IMR-90 (cell line): ENCODE data around the gene TMEM235. TPM values are rescaled to one million over a fixed set of nuclear protein-coding genes. Genes with fewer than 3 reads are reported as not detected.

Experiments used
- ATAC-seq: fragments of 200-7000 bp; cut with Tn5 transposase; 2 replicates; pipeline ENCODE4 v1.9.1; 2020; ENCODE audit warnings: low read depth, mild to moderate bottlenecking, moderate library complexity
- BruUV-seq: library from RNA; stranded (reverse); fragments of 400-500 nt; replicated peaks from 2 replicates; lab custom pipeline; 2021; lab: Mats Ljungman, UMichigan
- CTCF ChIA-PET: fragments of 300-600 bp; formaldehyde crosslinking; extraction: SDS; loops from one replicate; lab custom pipeline; 2021; ENCODE audit warnings: antibody characterized with exemption; lab: Yijun Ruan, JAX
- POLR2A ChIA-PET: fragments of 300-600 bp; sonication (Branson Sonifier 250); formaldehyde crosslinking; loops from one replicate; lab custom pipeline; 2022; ENCODE audit warnings: antibody characterized with exemption; ENCODE audit not compliant: unreplicated experiment; lab: Charles Lee
- DNase-seq: peaks from one replicate; pipeline ENCODE4 v3.0.0; 2013
- H2AFZ ChIP-seq: replicated peaks from 2 replicates; pipeline ENCODE3; 2013; ENCODE audit warnings: low read length, mild to moderate bottlenecking; ENCODE audit not compliant: poor library complexity
- H2AK5ac ChIP-seq: 2 replicates; pipeline ENCODE4 v1.6.1; 2013; ENCODE audit warnings: low read depth, low read length, inconsistent platforms
- H2AK9ac ChIP-seq: replicated peaks from 2 replicates; pipeline ENCODE3; 2013; ENCODE audit warnings: mild to moderate bottlenecking, low read depth, low read length, moderate library complexity; ENCODE audit not compliant: poor library complexity
- H2BK120ac ChIP-seq: 2 replicates; pipeline ENCODE4 v1.6.1; 2013; ENCODE audit warnings: low read depth, low read length, inconsistent platforms
- H2BK15ac ChIP-seq: 3 replicates; pipeline ENCODE4 v1.6.1; 2013; ENCODE audit warnings: low read depth, low read length, inconsistent platforms
- H2BK20ac ChIP-seq: 2 replicates; pipeline ENCODE4 v1.6.1; 2013; ENCODE audit warnings: low read depth, mild to moderate bottlenecking, inconsistent platforms, low read length, moderate library complexity
- H2BK5ac ChIP-seq: 2 replicates; pipeline ENCODE4 v1.6.1; 2013; ENCODE audit warnings: mild to moderate bottlenecking, low read depth, low read length, inconsistent platforms; ENCODE audit not compliant: poor library complexity, severe bottlenecking
- H3K14ac ChIP-seq: replicated peaks from 2 replicates; pipeline ENCODE4 v1.6.1; 2013; ENCODE audit warnings: low read depth, low read length, inconsistent platforms
- H3K18ac ChIP-seq: 2 replicates; pipeline ENCODE4 v1.6.1; 2013; ENCODE audit warnings: low read depth, low read length, control low read depth
- H3K23ac ChIP-seq: 2 replicates; pipeline ENCODE4 v1.6.1; 2013; ENCODE audit warnings: low read depth, low read length, inconsistent platforms
- H3K27ac ChIP-seq: 2 replicates; pipeline ENCODE4 v1.5.1; 2013; ENCODE audit warnings: mild to moderate bottlenecking, control low read depth, low read length; ENCODE audit not compliant: insufficient read depth
- H3K27me3 ChIP-seq: 2 replicates; pipeline ENCODE4 v1.6.1; 2013; ENCODE audit warnings: low read length; ENCODE audit not compliant: control insufficient read depth, insufficient read depth
- H3K36me3 ChIP-seq: 2 replicates; pipeline ENCODE4 v1.6.1; 2013; ENCODE audit warnings: low read length, mixed read lengths; ENCODE audit not compliant: control insufficient read depth, insufficient read depth
- H3K4ac ChIP-seq: 2 replicates; pipeline ENCODE4 v1.6.1; 2013; ENCODE audit warnings: low read depth, low read length, inconsistent platforms
- H3K4me1 ChIP-seq: 2 replicates; pipeline ENCODE4 v1.6.1; 2013; ENCODE audit warnings: low read length, mixed read lengths; ENCODE audit not compliant: control insufficient read depth, insufficient read depth
- H3K4me2 ChIP-seq: 2 replicates; pipeline ENCODE4 v1.6.1; 2013; ENCODE audit warnings: low read depth, mild to moderate bottlenecking, control low read depth, low read length, moderate library complexity
- H3K4me3 ChIP-seq: 2 replicates; pipeline ENCODE4 v1.5.1; 2013; ENCODE audit warnings: low read depth, mild to moderate bottlenecking, control low read depth, low read length, moderate library complexity; ENCODE audit not compliant: insufficient read depth
- H3K56ac ChIP-seq: 2 replicates; pipeline ENCODE4 v1.6.1; 2013; ENCODE audit warnings: low read length, inconsistent platforms; ENCODE audit not compliant: insufficient read depth; ENCODE audit errors: extremely low read depth
- H3K79me1 ChIP-seq, 2 experiments: 2 replicates each; pipeline ENCODE4 v1.6.1; 2013; ENCODE audit warnings: low read length in 2 of 2, inconsistent platforms in 1 of 2, low read depth in 1 of 2
- H3K9ac ChIP-seq: 2 replicates; pipeline ENCODE4 v1.6.1; 2013; ENCODE audit warnings: low read depth, low read length, control low read depth
- H3K9me1 ChIP-seq: 2 replicates; pipeline ENCODE4 v1.6.1; 2013; ENCODE audit warnings: low read length, inconsistent platforms; ENCODE audit not compliant: insufficient read depth
- H3K9me3 ChIP-seq: 2 replicates; pipeline ENCODE4 v1.6.1; 2013; ENCODE audit warnings: low read length; ENCODE audit not compliant: control insufficient read depth, insufficient read depth
- H4K20me1 ChIP-seq: 2 replicates; pipeline ENCODE4 v1.6.1; 2013; ENCODE audit warnings: low read length, inconsistent platforms; ENCODE audit not compliant: insufficient read depth
- H4K5ac ChIP-seq: 2 replicates; pipeline ENCODE4 v1.6.1; 2013; ENCODE audit warnings: mild to moderate bottlenecking, low read depth, low read length, control low read depth
- H4K8ac ChIP-seq, 2 experiments: 2 replicates each; pipeline ENCODE4 v1.6.1; 2013; ENCODE audit warnings: low read depth in 2 of 2, low read length in 2 of 2, control low read depth in 1 of 2, inconsistent platforms in 1 of 2
- H4K91ac ChIP-seq: 2 replicates; pipeline ENCODE4 v1.6.1; 2013; ENCODE audit warnings: low read depth, low read length, inconsistent platforms; ENCODE audit not compliant: insufficient read depth
- MAZ ChIP-seq: IDR thresholded peaks from 2 replicates; pipeline ENCODE4 v1.6.1; 2012; ENCODE audit warnings: low read depth, mild to moderate bottlenecking, low read length, improper control_type of control experiment, moderate library complexity, borderline replicate concordance
- MXI1 ChIP-seq: IDR thresholded peaks from 2 replicates; pipeline ENCODE4 v1.6.1; 2012; ENCODE audit warnings: low read depth, mild to moderate bottlenecking, low read length, moderate library complexity, borderline replicate concordance
- POLR2A ChIP-seq: IDR thresholded peaks from 2 replicates; pipeline ENCODE4 v1.6.1; 2012; ENCODE audit warnings: mild to moderate bottlenecking, low read depth, low read length
- RCOR1 ChIP-seq: IDR thresholded peaks from 2 replicates; pipeline ENCODE4 v1.6.1; 2012; ENCODE audit warnings: mild to moderate bottlenecking, low read length, improper control_type of control experiment; ENCODE audit not compliant: insufficient replicate concordance
- SMC3 ChIP-seq: fragments of 150-350 bp; IDR thresholded peaks from 2 replicates; pipeline ENCODE4 v1.6.1; 2016; ENCODE audit warnings: low read depth, mild to moderate bottlenecking, antibody characterized with exemption, low read length, moderate library complexity
- WGBS, 2 experiments: methylation state at CpG; one replicate each; pipeline versions ENCODE4 v1.1.5 to v1.1.7; 2013; ENCODE audit warnings: missing lambda C conversion rate in 2 of 2; ENCODE audit not compliant: insufficient read length in 1 of 2; ENCODE audit errors: extremely low coverage in 2 of 2; 5-methylcytosine and 5-hydroxymethylcytosine counted together
- dilution Hi-C: fragments of 300-500 bp; cut with HindIII; formaldehyde crosslinking; loops from one replicate; pipeline ENCODE4 v1.14.3; 2018; ENCODE audit warnings: low sequenced_read_pairs; ENCODE audit not compliant: unreplicated experiment
- in situ Hi-C: fragments of 300-500 bp; cut with MboI; formaldehyde crosslinking; loops from 3 replicates; pipeline ENCODE4 v1.14.3; 2019; ENCODE audit warnings: low sequenced_read_pairs, inconsistent platforms, mixed read lengths
- intact Hi-C: fragments of 100-400 bp; cut with micrococcal nuclease; formaldehyde crosslinking; loops from 2 replicates; pipeline ENCODE4 v1.10.0; 2022
- polyA plus RNA-seq, 3 experiments: library from polyadenylated mRNA; depleted of rRNA; stranded (reverse); fragments of >200 nt; gene quantifications; 2 replicates each; pipeline ENCODE4 v1.2.3, GENCODE V29; 2012; ENCODE audit warnings: low replicate concordance in 1 of 3
- total RNA-seq: library from RNA; depleted of rRNA; stranded (reverse); fragments of >200 nt; gene quantifications from 2 replicates; pipeline ENCODE4 v1.2.3, GENCODE V29; 2012
- TF ChIP-seq, protein P1 (sequence below): fragments of 150-350 bp; IDR thresholded peaks from 2 replicates; pipeline ENCODE4 v1.6.1; 2017; ENCODE audit warnings: mild to moderate bottlenecking, antibody characterized with exemption, low read length, low read depth

The TMEM235 gene
- total and polyA plus RNA-seq, 2 of the 4 experiments (the other 2 are of a cell fraction), result not detected

DNA sequence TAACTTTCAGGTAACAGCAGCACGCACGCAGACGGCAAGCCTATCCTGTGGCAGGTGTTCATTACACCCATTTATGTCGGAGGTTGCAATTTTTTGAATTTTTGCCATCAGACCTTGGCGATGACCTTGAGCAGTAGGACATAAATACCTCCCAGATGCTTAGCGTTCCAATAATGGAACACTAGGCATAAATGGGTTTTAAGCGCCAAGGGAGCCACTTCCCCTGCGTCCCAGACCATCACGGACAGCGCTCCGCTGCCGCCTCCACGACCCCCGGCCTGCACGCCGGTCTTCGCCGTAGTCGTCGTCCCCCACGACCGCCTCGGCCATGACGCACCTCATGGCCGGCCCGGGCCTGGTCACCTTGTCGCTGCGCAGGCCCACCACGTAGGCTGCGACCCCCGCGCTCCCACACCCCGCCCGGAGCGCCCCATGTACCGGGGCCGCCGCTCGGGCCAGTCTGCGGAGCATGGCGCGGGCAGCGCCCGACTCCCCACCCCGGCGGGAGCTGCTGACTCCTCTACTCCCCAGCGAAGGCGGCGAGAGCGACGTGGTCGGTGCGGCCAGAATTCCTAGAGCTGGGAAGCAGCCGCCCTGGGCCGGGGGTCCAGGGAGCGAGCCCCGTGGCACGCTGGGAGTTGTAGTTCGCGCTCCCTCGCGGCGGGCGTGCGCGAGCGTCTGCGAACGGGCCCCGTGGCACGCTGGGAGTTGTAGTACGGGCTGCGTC lies 22.7 kb downstream of the TMEM235 start:
- H4K5ac ChIP-seq, result peak overlapping the region; percentile 83
- peak overlapping the region; percentile 84 for H3K9ac ChIP-seq
- H3K36me3 ChIP-seq, result no peaks in the 10 kb centered on the region
- H3K4me3 ChIP-seq, result peak overlapping the region; percentile 76
- in situ Hi-C loops (no loop called here), intact Hi-C loops (loop anchor here (10.0 kb wide), 1 partner anchor 451 kb away; no protein-coding TSS in a partner anchor), dilution Hi-C loops (no loop called here)
- DNase-seq (peak; percentile 76), ATAC-seq (peak; percentile 92)
- peak overlapping the region; percentile 80 for H3K27ac ChIP-seq
- WGBS, 2 experiments, result 4% methylated on average over 29 of the region's 73 CpGs; no CpG with 5 or more reads in 1 of the 2 experiments
- peaks cover 8% of the 10 kb centered on the region; the same call in 1 of the 2 replicates for H3K27me3 ChIP-seq
- BruUV-seq, result no TSS peak
- peak overlapping the region; percentile 9; the same call in 1 of the 2 replicates for H2BK120ac ChIP-seq
- peak overlapping the region; percentile 83 for H2AK5ac ChIP-seq
- TF ChIP-seq RCOR1 (no peak), MXI1 (peak; percentile 20; the same call in 1 of the 2 replicates), SMC3 (no peak), MAZ (peak; percentile 73; the same call in 1 of the 2 replicates), POLR2A (0 out of 2 replicates have a peak, but pooled peaks have one; percentile 48)
- TF ChIP-seq, protein P1, sequence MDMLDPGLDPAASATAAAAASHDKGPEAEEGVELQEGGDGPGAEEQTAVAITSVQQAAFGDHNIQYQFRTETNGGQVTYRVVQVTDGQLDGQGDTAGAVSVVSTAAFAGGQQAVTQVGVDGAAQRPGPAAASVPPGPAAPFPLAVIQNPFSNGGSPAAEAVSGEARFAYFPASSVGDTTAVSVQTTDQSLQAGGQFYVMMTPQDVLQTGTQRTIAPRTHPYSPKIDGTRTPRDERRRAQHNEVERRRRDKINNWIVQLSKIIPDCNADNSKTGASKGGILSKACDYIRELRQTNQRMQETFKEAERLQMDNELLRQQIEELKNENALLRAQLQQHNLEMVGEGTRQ, result peak; percentile 69
- peak overlapping the region; percentile 9 for H3K18ac ChIP-seq
- H4K20me1 ChIP-seq, result no peaks in the 10 kb centered on the region
- peaks cover 6% of the 10 kb centered on the region for H3K4me1 ChIP-seq
- H4K8ac ChIP-seq, result peak overlapping the region; percentile 94
- peak overlapping the region; percentile 49 for H3K56ac ChIP-seq
- POLR2A ChIA-PET, result interaction anchor here (0.5 to 0.6 kb wide), 2 partner anchors 145 to 163 kb away, joined by 4 to 5 read pairs; no protein-coding TSS in a partner anchor
- 0 out of 2 replicates have a peak, but pooled peaks cover 6% of the 10 kb centered on the region for H3K9me1 ChIP-seq
- H3K79me1 ChIP-seq, result peaks cover 0 to 4% of the 10 kb centered on the region in 2 experiments; a peak in 1 of 4 replicates
- H2BK20ac ChIP-seq, result no peak overlapping the region
- peak overlapping the region; percentile 54 for H3K14ac ChIP-seq
- H2AK9ac ChIP-seq, result peak overlapping the region; percentile 93
- H2BK5ac ChIP-seq, result peak overlapping the region; percentile 69
- CTCF ChIA-PET, result interaction anchor here (0.8 to 1.1 kb wide), 2 partner anchors 168 to 583 kb away, joined by 3 to 5 read pairs; no protein-coding TSS in a partner anchor
- H2AFZ ChIP-seq, result peak overlapping the region; percentile 100
- H3K4me2 ChIP-seq, result peak overlapping the region; percentile 89
- H2BK15ac ChIP-seq, result no peak overlapping the region
- peak overlapping the region; percentile 51; the same call in 1 of the 2 replicates for H4K91ac ChIP-seq
- peak overlapping the region; percentile 52; the same call in 1 of the 2 replicates for H3K23ac ChIP-seq
- H3K9me3 ChIP-seq, result no peaks in the 10 kb centered on the region
- peak overlapping the region; percentile 79 for H3K4ac ChIP-seq
